HG03439 (cell line): Measurements from ENCODE around the gene TAS2R50.
"Not testable (repeated sequence)": the region's sequence is repeated elsewhere in the genome, so short reads cannot be mapped to it uniquely, and the experiment has no call there.

Experiments used
- ATAC-seq: cut with Tn5 transposase; IDR thresholded peaks from one replicate; pipeline ENCODE4 v1.9.1; 2021; ENCODE audit warnings: mild to moderate bottlenecking, moderate library complexity; ENCODE audit not compliant: unreplicated experiment

Gene TAS2R50, protein sequence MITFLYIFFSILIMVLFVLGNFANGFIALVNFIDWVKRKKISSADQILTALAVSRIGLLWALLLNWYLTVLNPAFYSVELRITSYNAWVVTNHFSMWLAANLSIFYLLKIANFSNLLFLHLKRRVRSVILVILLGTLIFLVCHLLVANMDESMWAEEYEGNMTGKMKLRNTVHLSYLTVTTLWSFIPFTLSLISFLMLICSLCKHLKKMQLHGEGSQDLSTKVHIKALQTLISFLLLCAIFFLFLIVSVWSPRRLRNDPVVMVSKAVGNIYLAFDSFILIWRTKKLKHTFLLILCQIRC

GRCh38 chr12:10986812-10987211 lies at the start of gene TAS2R50:
TAS2R50 (minus strand) TSS chr12:10986912; CDS start chr12:10986860, 52 bp downstream.
- no peak for ATAC-seq

GRCh38 chr12:11033959-11034358 lies 47.2 kb upstream of the TAS2R50 start:
- not testable (repeated sequence) for ATAC-seq

DNA sequence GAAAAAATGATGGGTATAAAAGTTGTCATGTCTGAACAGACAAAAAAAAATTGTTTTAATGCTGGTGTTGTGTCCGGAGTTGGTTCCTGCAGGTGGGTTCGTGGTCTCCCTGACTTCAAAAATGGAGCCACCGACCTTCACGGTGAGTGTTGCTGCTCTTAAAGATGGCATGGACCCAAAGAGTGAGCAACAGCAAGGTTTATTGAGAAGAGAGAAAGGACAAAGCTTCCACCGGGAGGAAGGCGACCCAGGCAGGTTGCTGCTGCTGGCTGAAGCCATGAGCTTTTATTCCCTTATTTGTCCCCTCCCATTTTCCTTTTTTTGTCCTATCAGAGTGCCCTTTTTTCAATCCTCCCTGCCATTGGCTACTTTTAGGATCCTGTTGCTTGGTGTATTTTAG lies 44.6 kb upstream of the TAS2R50 start, which contains the start of gene TAS2R31:
Gene TAS2R31 (minus strand): TSS at position 101 of the 400 bp plus-strand sequence. CDS start 72 bp downstream, at position 29.
- no peak for ATAC-seq

GRCh38 chr12:11026118-11026517 lies 39.4 kb upstream of the TAS2R50 start:
- no peak for ATAC-seq

DNA sequence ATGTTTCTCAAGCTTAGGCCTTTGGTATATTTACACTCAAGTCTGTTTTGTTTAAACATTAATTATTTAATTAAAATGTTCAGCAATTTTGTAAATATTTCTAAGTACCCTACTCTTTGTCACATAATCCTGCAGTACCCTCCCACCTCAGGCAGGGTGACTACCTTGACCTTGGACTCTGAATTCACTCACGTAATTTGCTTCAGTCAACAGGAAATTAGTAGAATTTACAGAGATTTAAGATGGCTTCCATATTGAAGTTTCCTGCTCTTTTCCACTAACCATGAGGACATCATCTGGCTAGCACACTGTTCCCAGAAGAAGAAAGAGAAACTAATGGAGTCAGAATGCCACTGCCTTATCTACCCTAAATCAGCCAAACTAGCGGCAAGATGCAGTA lies 36.7 kb upstream of the TAS2R50 start:
- no peak for ATAC-seq

DNA sequence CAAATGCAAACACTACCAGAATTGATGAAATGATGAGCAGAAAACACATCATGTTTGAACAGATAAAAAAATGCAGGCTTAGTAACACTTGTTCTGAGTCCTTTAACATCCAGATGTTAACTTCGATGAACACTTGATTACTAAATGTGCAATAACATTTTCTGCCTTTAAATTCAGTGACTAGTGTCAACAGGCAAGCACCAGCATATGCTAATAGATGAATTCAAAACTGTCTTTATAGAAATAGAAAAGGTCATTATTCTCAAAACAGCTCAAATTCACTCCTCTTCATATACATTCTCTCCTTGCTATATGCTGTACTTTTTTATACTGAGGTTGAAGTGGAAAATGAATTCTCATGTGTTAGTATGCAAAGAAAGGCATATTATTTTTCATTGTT lies 35.8 kb upstream of the TAS2R50 start, which contains the start of gene TAS2R19:
Gene TAS2R19 (minus strand): TSS at position 101 of the 400 bp plus-strand sequence. CDS start 49 bp downstream, at position 52.
- no peak for ATAC-seq

- ATAC-seq, result no peak
Measured at GRCh38 chr12:11016937-11017336, 30.2 kb upstream of the TAS2R50 start.

DNA sequence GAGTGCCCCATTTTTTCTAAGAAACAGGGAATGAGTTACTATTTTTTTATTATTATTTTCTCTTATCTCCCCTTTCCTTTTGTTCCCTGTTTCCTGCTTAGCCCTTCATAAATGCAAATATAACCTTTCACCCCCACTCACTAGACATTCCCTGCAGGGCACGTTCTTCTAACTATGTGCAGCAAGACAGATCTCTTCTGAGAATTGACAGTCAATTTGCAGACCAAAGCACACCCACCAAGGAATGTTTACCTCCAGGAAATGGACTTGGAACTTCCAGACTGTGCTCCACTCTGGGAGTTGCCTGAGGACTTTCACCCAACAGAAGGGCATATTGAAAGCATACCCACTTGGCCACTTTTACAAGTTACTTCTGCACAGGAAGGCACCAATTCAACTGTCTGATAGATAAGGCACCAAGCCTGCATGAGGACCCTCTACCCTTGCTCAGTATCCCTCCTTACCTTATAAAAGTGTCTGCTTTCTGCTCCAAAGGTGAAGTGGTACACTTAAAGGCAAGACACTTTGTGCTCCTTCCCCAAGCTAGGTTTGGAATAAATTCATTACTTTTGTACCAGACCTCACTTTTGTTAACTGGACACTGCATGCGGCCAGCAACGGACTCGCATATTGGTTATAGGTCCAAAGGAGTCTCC lies 29.2 kb upstream of the TAS2R50 start:
- no peak for ATAC-seq

DNA sequence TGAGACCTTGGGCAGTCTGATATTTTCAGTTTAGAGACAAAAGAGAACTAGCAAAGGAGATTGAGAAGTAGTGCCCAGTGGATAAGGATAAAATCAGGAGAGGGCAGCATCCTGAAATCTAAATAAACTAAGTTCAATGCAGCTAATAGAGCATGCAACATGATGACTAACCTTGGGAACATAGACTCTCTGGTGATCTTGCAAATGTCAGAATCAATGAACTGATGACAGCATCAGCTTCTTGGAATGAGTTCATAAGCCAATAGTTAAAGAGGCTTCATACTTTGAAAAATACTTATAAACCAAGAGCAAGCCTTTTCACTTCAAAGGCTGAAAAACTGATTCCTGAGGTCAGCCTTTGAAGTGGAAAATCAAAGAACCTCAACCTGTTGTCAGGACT lies 27.5 kb upstream of the TAS2R50 start:
- ATAC-seq, result no peak

DNA sequence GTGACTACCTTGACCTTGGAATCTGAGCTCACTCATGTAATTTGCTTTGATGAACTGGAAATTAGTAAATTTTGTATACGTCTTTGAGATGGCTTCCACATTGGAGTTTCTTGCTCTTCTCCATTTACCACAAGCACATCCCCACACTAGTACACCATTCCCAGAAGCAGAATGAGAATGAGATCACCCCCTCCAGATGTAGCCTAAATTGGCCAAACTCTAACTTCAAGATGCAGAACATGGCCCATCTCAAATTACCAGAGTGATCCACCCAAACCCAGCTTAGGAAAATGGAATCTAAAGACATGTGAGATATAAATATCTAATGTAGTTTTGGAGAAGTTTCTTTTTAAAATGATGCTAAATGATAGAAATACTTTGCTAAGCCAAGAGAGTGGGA lies 20.9 kb upstream of the TAS2R50 start:
- ATAC-seq, result no peak

GRCh38 chr12:10998204-10998603 lies 11.5 kb upstream of the TAS2R50 start, which contains the start of gene TAS2R20:
TAS2R20 (minus strand) TSS chr12:10998304; CDS start chr12:10997875, 429 bp downstream.
- ATAC-seq, result no peak

DNA sequence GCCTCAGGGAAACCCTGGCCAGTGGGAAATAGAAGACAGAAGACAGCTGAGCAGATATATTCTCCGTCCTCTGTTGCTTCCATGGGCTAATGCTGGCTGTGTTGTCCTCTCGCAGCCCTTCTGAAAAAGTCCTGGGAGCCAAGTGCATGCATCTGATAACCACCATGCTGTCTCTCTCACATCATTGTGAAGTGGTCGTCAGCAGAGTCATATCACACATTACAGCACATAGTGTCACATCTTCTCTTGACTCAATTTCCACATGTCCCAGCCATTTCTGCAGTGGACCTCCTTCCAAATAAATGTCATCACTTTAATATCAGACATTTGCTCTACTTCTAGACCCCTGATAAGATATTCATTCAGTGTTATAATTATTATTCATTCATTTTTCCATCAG lies 7.6 kb upstream of the TAS2R50 start:
- ATAC-seq, result no peak

GRCh38 chr12:10989107-10989506 lies 2.4 kb upstream of the TAS2R50 start:
- no peak for ATAC-seq

DNA sequence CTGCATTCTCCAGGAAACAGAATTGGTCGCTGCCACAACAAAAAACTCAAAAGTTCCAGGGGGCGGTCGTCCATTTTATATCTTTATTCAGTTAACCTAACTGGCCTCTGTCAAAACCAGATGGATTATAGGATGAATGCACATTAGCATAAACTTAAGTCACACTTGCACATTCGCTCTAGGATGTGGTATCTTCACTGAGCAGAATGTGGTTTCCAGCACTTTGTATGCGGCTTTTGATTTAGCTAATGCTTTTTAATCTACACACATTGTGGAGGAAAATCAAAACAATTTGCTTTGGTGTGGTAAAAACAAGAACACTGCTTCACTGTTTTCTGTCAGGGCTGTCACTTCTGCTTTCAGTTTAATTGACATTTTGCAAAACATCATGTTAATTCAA lies 4.5 kb downstream of the TAS2R50 start:
- ATAC-seq, result no peak

DNA sequence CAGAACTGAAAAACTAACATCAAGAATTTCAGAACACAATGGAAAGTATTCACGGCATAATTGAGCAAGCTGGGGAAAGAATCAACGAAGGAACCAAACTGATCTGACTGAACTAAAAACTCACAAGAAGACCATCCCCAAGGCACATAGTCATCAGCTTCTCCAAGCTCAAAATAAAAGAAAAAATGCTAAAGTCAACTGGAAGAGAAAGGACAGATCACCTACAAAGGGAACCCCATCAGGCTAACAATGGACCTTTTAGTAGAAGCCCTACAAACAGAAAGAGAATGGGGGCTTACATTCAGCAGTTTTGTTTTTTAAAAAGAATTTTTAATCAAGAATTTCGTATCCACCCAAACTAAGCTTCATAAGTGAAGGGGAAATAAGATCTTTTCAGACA lies 11.7 kb downstream of the TAS2R50 start:
- ATAC-seq, result no peak

- no peak for ATAC-seq
Measured at GRCh38 chr12:10968765-10969456, 17.8 kb downstream of the TAS2R50 start.

- ATAC-seq, result no peak
Measured at GRCh38 chr12:10967409-10967808, 19.3 kb downstream of the TAS2R50 start.

DNA sequence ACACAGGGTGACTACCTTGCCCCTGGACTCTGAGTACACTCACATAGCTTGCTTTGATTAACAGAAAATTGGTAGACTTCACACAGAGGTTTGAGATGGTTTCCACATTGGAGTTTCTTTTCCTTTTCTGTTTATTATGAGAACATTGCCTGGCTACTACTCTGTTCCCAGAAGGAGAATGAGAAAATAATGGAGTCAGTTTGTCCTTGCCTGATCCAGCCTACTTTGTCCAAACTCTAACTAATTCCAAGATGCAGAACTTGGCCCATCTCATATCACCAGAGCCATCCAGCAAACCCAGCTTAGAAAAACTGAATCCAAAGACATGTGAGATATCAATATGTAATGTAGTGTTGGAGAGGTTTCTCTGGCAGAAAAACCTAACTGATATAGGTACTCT lies 20.4 kb downstream of the TAS2R50 start:
- ATAC-seq, result no peak

GRCh38 chr12:10965476-10965875 lies 21.2 kb downstream of the TAS2R50 start:
- ATAC-seq, result no peak

DNA sequence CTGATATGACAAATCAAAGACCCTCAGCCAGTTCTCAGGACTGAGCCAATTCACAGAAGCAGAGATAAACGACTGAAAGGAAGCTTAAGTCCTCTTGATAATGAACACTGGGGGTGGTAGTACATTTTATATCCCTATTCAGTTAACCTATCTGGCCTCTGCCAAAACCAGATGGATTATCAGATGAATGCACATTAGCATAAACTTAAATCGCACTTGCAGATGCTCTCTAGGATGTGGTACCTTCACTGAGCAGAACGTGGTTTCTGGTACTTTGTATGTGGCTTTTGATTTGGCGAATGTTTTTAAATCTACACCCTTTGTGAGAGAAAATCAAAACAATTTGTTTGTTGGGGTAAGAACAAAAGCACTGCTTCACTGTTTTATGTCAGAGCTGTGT lies 26.5 kb downstream of the TAS2R50 start:
- no peak for ATAC-seq

GRCh38 chr12:10959804-10960203 lies 26.9 kb downstream of the TAS2R50 start:
- no peak for ATAC-seq

- no peak for ATAC-seq
Measured at GRCh38 chr12:10957741-10958140, 29.0 kb downstream of the TAS2R50 start.
